Left kidney (tissue), 8 donors: ENCODE data around the gene CYP8B1. TPM values are rescaled to one million over a fixed set of nuclear protein-coding genes. Genes with fewer than 3 reads are reported as not detected.
A peak's percentile ranks its signal among the peaks of the same experiment; 100 is the strongest.

ENCODE experiments used
- DNase-seq: peaks from one replicate; pipeline ENCODE4 v3.0.0-alpha.2; 2013
- long read RNA-seq, 8 donors: transcript quantifications; one replicate each; lab custom pipeline, GENCODE V29; 2026
- polyA plus RNA-seq: library from polyadenylated mRNA; unstranded; fragments of 120-200 nt; gene quantifications from one replicate; pipeline ENCODE4 v1.2.1, GENCODE V29; 2013; ENCODE audit not compliant: insufficient read length

Gene CYP8B1, protein sequence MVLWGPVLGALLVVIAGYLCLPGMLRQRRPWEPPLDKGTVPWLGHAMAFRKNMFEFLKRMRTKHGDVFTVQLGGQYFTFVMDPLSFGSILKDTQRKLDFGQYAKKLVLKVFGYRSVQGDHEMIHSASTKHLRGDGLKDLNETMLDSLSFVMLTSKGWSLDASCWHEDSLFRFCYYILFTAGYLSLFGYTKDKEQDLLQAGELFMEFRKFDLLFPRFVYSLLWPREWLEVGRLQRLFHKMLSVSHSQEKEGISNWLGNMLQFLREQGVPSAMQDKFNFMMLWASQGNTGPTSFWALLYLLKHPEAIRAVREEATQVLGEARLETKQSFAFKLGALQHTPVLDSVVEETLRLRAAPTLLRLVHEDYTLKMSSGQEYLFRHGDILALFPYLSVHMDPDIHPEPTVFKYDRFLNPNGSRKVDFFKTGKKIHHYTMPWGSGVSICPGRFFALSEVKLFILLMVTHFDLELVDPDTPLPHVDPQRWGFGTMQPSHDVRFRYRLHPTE
- 1.3 TPM for polyA plus RNA-seq
- long read RNA-seq, donor 1, partial matches to known transcripts: 0 of 2 reads
- long read RNA-seq, donor 1, other reads (novel, unspliced or antisense): 0 of 2 reads
- long read RNA-seq, donor 2, partial matches to known transcripts: 0 of 2 reads
- long read RNA-seq, donor 2, other reads (novel, unspliced or antisense): 0 of 2 reads
- long read RNA-seq, donor 3, partial matches to known transcripts: 0 of 2 reads
- long read RNA-seq, donor 3, other reads (novel, unspliced or antisense): 0 of 2 reads
- long read RNA-seq, donor 4: 0 reads
- long read RNA-seq, donor 5: 0 reads
- long read RNA-seq, donor 6: 0 reads
- long read RNA-seq, donor 7, partial matches to known transcripts: 0 of 1 reads
- long read RNA-seq, donor 7, other reads (novel, unspliced or antisense): 0 of 1 reads
- long read RNA-seq, donor 8, partial matches to known transcripts: 0 of 1 reads
- long read RNA-seq, donor 8, other reads (novel, unspliced or antisense): 0 of 1 reads

DNA sequence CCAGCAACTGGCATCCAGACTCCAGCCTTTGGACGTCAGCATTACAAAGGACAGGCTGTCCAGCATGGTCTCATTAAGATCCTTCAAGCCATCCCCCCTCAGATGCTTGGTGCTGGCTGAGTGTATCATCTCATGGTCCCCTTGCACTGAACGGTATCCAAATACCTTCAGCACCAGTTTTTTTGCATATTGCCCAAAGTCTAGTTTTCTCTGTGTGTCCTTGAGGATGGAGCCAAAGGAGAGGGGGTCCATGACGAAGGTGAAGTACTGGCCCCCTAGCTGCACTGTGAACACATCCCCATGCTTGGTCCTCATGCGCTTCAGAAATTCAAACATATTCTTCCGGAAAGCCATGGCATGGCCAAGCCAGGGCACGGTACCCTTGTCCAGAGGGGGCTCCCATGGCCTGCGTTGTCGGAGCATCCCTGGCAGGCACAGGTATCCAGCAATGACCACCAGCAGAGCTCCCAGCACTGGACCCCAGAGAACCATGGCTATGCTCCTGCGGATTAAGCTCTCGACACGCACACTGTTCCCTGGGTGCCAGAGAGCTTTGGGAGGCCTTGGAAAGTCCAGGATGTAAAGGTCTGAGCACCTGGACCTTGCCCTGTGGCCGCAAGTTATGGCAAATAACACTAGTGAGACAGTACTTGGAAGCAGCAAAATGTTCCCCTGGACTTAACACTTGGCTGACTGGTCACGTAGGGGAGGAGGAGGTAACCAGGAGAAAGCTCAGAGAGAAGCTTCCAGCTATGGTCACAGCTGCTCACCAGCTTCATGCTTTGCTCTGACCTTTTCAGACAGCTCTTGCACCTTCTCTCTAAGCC is at the start of gene CYP8B1:
Gene CYP8B1, minus strand, starts transcription at position 555 of the 827 bp plus-strand sequence. Its CDS starts 63 bp downstream, at position 492.
- DNase-seq: no peak

- DNase-seq: no peak
Observed at GRCh38 chr3:42923606-42924005, 47.9 kb upstream of the CYP8B1 start.

DNA sequence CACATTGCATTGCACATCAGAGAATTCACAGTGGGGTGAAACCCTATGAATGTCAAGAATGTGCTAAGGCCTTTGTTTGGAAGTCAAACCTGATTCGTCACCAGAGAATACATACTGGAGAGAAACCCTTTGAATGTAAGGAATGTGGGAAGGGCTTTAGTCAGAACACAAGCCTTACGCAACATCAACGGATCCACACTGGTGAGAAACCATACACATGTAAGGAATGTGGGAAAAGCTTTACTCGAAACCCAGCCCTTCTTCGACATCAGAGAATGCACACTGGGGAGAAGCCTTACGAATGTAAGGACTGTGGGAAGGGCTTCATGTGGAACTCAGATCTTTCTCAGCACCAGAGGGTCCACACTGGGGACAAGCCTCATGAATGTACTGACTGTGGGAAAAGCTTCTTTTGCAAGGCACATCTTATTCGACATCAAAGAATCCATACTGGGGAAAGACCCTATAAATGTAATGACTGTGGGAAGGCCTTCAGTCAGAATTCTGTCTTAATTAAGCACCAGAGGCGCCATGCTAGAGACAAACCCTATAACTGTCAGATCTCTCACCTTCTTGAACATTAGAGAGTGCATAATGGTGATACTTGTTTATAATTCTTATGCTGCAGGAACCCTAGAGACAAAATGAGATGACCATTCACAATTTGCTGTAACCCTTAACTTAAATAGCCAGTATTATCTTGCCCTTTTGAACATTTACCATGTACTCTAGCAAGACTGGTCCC is 39.3 kb upstream of the CYP8B1 start:
- DNase-seq: no peak

DNA sequence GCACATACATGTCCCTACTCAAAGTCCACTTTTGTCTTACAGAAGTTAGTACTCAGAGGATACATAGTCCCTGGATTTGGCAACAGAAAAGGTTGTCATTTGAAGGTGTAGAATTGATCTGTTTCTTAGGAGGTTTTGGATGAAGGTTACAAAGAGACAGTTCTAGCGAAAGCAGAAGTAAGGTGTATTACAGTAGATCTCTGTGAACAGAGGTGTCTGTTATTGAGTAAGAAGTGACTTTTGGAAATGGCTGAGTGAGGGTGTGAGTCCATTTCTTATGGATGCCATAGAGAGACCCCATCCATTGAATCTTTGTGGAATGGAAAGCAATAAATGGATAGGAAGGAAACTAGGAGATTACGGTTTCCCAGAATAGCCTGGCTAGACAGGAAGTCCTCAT is 35.9 kb upstream of the CYP8B1 start:
- no peak for DNase-seq

GRCh38 chr3:42908675-42909074 is 33.0 kb upstream of the CYP8B1 start:
- no peak for DNase-seq

DNA sequence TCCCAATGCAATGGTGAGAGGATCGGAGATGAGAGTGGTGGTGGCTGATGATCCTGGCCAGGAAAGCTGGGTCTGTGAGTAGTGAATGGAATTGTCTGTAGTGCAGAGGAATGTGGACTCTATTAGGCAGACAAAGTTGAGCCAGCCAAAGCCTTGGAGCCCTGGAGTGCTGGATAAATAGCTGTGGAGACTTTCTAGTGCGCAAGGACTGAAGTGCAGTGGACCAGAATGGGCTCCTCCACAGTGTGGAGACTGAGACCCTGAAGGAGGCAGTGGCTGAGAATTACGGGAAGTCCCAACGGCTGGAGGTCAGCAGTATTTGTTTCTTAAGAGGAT is 31.1 kb upstream of the CYP8B1 start:
- DNase-seq: no peak

GRCh38 chr3:42906070-42906847 is 30.6 kb upstream of the CYP8B1 start, which contains the start of gene ZNF662:
TSS of gene ZNF662 (plus strand) at chr3:42906142. CDS start at chr3:42908115, 1,973 bp downstream.
- peak; percentile 69 for DNase-seq

GRCh38 chr3:42905740-42906069 is 30.0 kb upstream of the CYP8B1 start:
- no peak for DNase-seq

- DNase-seq: no peak
Observed at GRCh38 chr3:42904076-42904475, 28.4 kb upstream of the CYP8B1 start.

GRCh38 chr3:42902257-42902656 is 26.6 kb upstream of the CYP8B1 start:
- DNase-seq: no peak

- DNase-seq: no peak
Observed at GRCh38 chr3:42901073-42901415, 25.4 kb upstream of the CYP8B1 start.

DNA sequence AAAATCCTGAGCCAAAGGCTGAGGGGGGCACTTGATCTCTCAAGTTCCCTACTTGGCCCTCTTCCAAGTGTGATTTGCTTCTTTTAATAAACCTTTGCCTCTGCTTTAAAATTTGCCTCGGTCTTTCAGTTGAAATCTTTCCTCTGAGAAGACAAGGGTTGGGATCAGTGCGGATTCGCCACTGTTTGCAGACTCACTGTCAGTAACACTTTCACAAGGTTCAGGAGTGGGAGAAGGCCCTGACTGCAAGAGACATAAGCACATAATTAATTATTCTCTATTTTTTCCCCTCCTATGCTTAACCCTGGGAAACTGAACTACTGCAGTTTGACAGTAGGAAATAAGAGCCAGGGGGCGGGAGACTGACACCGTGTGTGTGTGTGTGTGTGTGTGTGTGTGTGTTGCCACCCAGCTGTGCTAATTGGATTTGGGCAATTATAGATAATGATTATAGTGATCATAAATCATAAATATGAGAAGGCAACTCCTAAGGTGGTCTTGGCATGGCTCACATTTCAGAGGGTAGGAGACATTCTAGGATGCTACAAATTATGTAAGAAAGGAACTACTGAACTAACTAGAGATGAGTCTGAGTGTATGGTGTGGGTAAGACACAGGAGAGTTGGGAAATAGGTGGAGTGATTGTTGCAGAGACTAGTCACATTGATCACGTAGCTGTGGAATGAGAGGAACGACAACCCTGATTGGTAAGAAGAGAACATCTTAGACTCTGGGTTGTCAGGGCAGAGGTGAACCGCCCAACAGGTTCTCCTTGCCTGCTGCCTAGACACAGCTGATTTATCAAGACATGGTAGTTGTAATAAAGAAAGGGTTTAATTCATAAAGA is 24.8 kb upstream of the CYP8B1 start:
- DNase-seq: no peak

DNA sequence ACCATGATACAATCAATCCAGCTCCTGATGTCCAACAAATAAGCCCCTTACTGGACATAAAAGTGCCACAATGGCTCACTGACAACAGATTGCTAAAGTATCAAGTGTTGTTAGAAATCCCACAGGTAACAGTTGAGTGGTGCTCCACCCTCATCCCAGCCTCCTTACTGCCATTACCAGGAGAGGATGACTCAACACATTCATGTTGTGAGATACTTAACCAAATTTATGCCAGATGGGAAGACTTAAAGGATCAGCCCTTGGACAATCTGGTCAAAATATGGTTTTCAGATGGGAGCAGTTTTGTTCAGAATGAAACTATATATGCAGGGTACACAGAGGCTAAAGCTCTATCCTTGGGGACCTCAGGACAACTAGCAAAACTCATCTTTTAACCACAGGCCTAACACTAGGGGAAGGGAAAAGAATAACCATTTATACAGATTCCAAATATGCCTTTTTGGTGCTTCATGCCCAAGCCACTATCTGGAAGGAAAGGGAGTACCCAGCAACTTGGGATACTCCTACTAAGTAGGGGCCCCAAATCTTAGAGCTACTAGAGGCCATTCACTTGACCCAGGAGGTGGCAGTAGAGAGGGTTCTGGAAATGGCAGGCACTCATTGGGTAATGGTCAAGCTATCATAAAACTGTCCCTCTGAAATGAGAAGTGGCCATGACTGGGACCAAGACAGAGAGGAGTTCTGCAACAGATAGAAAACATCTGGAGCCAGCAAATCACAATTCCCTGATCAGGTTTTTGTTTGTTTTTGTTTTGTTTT is 23.4 kb upstream of the CYP8B1 start:
- DNase-seq: no peak

GRCh38 chr3:42895580-42895868 is 19.8 kb upstream of the CYP8B1 start:
- no peak for DNase-seq

GRCh38 chr3:42894698-42895579 is 19.3 kb upstream of the CYP8B1 start:
- no peak for DNase-seq

DNA sequence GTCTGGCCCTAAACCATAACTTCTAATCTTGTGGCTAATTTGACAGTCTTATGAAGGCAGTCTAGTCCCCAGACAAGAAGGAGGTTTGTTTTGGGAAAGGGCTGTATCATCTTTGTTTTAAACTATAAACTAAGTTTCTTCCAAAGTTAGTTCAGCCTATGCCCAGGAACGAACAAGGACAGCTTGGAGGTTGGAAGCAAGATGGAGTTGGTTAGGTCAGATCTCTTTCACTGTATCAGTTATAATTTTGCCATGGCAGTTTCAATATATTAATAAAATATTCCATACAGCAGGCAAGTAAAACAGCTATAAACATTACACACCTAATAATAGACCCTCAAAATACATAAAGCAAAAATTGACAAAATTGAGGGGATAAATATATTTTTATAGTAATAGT is 17.1 kb upstream of the CYP8B1 start:
- no peak for DNase-seq

- DNase-seq: no peak
Observed at GRCh38 chr3:42892169-42892568, 16.5 kb upstream of the CYP8B1 start.

DNA sequence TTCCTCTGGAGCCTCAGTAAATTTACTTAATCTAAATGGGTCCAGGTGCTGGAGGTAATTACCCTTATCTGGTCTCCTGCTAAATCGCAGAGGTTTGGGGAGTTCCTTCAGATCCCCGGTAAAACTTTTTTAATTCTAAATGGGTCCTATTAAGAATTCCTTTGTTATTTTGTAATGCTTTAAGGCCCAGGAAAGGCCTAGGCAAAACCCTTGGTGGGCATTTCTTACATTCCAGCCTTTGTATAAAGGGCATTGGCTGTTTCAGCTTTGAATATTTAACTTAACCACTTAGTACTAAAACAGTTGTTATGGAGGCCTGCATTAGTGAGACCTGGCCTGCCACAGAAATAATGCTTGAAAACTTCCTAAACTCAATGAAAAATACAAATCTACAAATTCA is 15.4 kb upstream of the CYP8B1 start:
- no peak for DNase-seq
